Cardiac fibroblast (primary cell): ENCODE measurements around the gene LAIR1.
"Not testable (repeated sequence)": the region's sequence is repeated elsewhere in the genome, so short reads cannot be mapped to it uniquely, and the experiment has no call there.

Source experiments
- DNase-seq, 2 donors: peaks; one replicate each; pipeline versions ENCODE4 v3.0.0 to v3.0.0-alpha.2; 2010; ENCODE audit warnings: low read depth in 2 of 2
- H3K4me3 ChIP-seq, 2 donors: replicated peaks in 1 of 2; 1 replicate in 1 of 2; 2 replicates in 1 of 2; pipeline ENCODE4 v1.5.1; 2011; ENCODE audit warnings: low read depth in 2 of 2, low read length in 2 of 2, mild to moderate bottlenecking in 2 of 2, moderate library complexity in 1 of 2
- TF ChIP-seq, protein P1 (sequence below): IDR thresholded peaks from one replicate; pipeline ENCODE4 v1.5.1; 2011; ENCODE audit warnings: low read depth, mild to moderate bottlenecking, low read length, inconsistent platforms

The LAIR1 gene

DNA sequence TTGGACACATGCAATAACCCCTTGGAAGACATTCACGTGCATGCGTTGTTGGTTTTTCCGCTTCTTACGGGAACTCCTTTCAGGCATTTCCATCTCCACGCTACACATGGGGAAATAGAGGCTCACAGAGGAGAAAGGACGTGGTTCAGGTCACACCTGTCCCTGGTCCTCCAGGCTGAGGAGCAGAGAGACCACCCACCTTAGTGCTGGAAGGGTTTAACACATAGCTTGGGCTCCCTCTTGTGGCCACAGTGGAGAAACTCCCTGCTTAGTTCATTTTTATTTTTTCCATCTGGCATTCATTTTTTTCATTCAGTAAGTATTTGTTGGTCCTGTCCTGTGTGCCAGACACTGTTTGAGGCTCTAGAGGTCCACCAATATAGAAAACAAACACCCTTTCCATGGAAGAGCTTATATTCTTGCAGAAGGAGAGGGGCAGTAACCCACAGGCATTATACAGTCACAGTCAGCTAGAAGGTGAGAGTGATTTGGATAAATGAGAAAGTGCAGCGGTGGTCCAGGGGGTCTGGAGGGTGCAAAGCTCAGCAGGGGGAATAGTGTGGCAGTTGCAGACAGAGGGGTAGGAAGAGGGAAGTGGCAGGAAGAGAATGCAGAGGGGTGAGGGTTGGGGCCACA is 26.3 kb upstream of the LAIR1 start:
- DNase-seq, result peak; percentile 73 to 77
- TF ChIP-seq, protein P1, sequence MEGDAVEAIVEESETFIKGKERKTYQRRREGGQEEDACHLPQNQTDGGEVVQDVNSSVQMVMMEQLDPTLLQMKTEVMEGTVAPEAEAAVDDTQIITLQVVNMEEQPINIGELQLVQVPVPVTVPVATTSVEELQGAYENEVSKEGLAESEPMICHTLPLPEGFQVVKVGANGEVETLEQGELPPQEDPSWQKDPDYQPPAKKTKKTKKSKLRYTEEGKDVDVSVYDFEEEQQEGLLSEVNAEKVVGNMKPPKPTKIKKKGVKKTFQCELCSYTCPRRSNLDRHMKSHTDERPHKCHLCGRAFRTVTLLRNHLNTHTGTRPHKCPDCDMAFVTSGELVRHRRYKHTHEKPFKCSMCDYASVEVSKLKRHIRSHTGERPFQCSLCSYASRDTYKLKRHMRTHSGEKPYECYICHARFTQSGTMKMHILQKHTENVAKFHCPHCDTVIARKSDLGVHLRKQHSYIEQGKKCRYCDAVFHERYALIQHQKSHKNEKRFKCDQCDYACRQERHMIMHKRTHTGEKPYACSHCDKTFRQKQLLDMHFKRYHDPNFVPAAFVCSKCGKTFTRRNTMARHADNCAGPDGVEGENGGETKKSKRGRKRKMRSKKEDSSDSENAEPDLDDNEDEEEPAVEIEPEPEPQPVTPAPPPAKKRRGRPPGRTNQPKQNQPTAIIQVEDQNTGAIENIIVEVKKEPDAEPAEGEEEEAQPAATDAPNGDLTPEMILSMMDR, result peak; percentile 64
- H3K4me3 ChIP-seq, result no peak overlapping the region

DNA sequence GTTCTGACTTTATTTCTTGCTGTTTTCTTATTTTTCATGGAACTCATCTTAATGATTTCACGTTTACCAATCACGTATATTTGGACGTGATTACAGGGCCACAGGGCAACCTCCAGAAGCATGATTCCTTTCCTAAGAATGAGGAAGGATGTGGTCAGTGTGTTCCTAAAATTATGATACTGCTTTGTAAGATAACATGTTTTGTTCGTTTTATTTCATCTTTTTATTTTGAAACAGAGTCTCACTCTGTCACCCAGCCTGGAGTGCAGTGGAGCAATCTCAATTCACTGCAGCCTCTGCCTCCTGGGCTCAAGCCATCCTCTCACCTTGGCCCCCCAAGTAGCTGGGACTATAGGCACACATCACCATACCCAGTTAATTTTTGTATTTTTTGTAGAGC is 24.8 kb upstream of the LAIR1 start:
- H3K4me3 ChIP-seq, result no peak overlapping the region
- TF ChIP-seq, protein P1, result no peak
- no peak for DNase-seq

DNA sequence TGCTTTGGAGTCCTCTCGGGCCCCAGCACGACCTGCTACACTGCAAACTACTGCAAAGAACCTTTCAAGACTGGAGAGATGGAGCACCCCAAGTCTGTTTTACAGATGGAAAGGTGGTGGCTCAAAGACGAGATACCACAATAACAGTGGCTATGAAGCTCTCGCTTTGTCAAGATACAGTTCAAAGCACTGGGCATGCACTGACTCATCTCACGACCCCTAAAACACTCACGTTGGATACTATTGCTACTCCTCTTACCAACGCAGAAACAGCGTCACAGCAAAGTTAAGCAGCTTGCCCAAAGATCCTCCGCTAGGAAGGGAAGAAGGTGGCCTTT is 24.0 kb upstream of the LAIR1 start:
- TF ChIP-seq, protein P1, result no peak
- no peak for DNase-seq
- no peak overlapping the region for H3K4me3 ChIP-seq

DNA sequence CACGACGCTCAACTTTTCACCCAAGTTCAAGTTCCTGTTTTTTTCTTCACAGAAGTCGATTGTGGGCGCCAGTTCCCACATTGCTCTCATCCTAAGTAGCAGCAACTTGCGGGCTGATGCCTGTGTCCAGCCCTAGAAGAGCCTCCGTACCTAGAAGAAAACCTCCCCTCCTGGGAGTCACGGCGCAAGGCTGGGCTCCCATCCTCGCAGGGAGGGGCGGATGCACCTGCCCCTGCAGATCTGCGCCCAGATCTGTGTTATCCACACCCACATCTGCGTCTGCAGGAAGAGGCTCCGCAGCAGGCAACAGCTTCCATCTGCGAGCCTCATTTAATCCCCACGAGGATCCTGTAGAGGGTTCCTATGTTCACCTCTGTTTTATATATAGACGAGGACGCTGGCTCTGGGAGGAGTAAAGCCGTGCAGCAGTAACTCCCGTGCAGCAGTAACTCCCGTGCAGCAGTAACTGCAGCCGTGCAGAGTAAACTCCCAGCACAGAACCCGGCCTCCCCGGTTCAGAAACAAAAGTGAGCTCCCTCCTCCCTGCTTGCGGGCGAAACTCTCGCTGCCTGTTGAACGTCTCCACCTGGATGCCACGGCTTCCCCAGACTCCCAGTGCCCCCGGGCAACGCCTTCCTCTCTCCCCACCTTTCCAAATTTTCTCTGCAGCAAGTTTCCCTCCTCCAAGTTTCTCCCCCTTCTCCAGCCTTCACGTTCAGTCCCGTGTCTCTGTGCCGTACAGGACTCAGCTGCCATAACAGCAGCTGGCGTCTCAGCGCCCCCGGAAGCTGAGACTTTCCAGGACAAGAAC is 23.5 kb upstream of the LAIR1 start:
- TF ChIP-seq, protein P1, result no peak
- DNase-seq, result no peak
- H3K4me3 ChIP-seq, result peak overlapping the region in 1 of 2 donors; percentile 15

DNA sequence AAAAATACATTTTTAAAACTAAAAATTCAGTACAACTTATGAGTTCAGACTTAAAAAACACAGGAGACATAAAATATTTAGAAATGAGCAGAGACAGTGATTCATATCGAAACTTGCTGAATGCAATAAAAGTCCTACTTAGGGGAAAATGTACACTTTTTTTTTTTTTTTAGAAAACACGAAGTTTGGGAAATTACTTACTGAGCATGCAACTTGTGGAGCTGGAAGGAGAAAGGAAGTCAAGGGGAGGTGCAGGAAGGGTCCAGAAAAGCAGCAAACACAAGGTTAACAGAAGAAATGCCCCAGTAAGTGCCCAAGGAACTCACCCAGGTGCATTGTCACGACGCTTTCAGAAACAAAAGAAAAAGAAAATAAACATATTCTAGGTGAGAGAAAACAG is 18.6 kb upstream of the LAIR1 start:
- no peak overlapping the region for H3K4me3 ChIP-seq
- no peak for DNase-seq
- TF ChIP-seq, protein P1, result no peak

DNA sequence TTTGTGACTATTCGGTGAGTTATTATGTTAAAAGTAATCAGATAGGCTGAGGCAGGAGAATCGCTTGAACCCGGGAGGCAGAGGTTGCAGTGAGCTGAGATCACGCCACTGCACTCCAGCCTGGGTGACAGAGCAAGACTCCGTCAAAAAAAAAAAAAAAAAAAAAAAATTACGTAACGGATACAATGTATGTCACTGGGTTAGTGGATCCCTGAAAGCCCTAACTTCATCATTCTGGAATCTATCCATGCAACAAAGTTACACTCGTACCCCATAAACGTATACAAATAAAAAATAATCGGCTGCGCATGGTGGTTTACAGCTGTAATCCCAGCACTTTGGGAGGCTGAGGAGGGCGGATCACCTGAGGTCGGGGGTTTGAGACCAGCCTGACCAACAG is 17.3 kb upstream of the LAIR1 start:
- H3K4me3 ChIP-seq, DNase-seq: not testable (repeated sequence)

DNA sequence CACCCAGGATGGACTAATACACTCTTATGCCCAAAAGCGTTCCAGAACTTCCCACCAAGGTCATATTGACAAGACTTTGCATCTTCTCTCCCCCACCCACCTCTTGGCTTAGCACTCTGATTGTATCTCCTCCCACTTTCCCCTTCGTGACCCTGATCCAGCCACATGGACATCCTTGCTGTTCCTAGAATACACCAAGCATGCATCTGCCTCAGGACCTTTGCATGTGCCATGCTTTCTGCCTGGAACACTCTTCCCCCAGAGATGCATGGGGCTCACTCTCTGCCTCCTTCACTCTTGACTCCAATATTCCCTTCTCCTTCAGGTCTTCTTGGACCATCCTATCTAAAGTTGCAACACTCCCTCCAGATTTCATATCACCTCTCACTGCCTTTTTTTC is 16.2 kb upstream of the LAIR1 start:
- H3K4me3 ChIP-seq, result no peak overlapping the region
- TF ChIP-seq, protein P1, result no peak
- no peak for DNase-seq
